Germinal center (tissue), 1 donor: Measurements from ENCODE around the gene DEFB108B.
"Not testable (repeated sequence)": the region's sequence is repeated elsewhere in the genome, so short reads cannot be mapped to it uniquely, and the experiment has no call there.

Source experiments
- DNase-seq: peaks from one replicate; pipeline ENCODE4 v3.0.0; 2012; ENCODE audit warnings: mixed read lengths, low spot score

Gene DEFB108B

GRCh38 chr11:71832811-71833210, at the start of gene DEFB108B:
DEFB108B (plus strand) TSS chr11:71833200; CDS start chr11:71833200, 0 bp downstream.
- not testable (repeated sequence) for DNase-seq

- DNase-seq: peak; percentile 75
Observed at GRCh38 chr11:71786114-71786847, 46.7 kb upstream of the DEFB108B start.

GRCh38 chr11:71786848-71787097, 46.2 kb upstream of the DEFB108B start:
- DNase-seq: peak; percentile 88

- DNase-seq: peak; percentile 89
Observed at GRCh38 chr11:71787098-71787823, 45.7 kb upstream of the DEFB108B start.

- DNase-seq: peak; percentile 3
Observed at GRCh38 chr11:71787824-71788454, 45.1 kb upstream of the DEFB108B start.

- not testable (repeated sequence) for DNase-seq
Observed at GRCh38 chr11:71789444-71790196, 43.4 kb upstream of the DEFB108B start.

- DNase-seq: not testable (repeated sequence)
Observed at GRCh38 chr11:71791111-71791510, 41.9 kb upstream of the DEFB108B start.

GRCh38 chr11:71792621-71793235, 40.3 kb upstream of the DEFB108B start:
- peak; percentile 16 for DNase-seq

GRCh38 chr11:71794386-71795040, 38.5 kb upstream of the DEFB108B start:
- not testable (repeated sequence) for DNase-seq

GRCh38 chr11:71795236-71795635, 37.8 kb upstream of the DEFB108B start:
- not testable (repeated sequence) for DNase-seq

- DNase-seq: not testable (repeated sequence)
Observed at GRCh38 chr11:71796016-71796415, 37.0 kb upstream of the DEFB108B start.

- not testable (repeated sequence) for DNase-seq
Observed at GRCh38 chr11:71796781-71797180, 36.2 kb upstream of the DEFB108B start.

GRCh38 chr11:71799556-71800128, 33.4 kb upstream of the DEFB108B start:
- not testable (repeated sequence) for DNase-seq

- peak; percentile 80 for DNase-seq
Observed at GRCh38 chr11:71800335-71800953, 32.6 kb upstream of the DEFB108B start.

- DNase-seq: not testable (repeated sequence)
Observed at GRCh38 chr11:71801026-71801425, 32.0 kb upstream of the DEFB108B start.

- not testable (repeated sequence) for DNase-seq
Observed at GRCh38 chr11:71802874-71803273, 30.1 kb upstream of the DEFB108B start.

GRCh38 chr11:71804158-71804947, 28.6 kb upstream of the DEFB108B start:
- DNase-seq: not testable (repeated sequence)

- not testable (repeated sequence) for DNase-seq
Observed at GRCh38 chr11:71812529-71812928, 20.5 kb upstream of the DEFB108B start.
